Aorta (tissue), 5 donors: Measurements from ENCODE around the gene CETP. TPM values are rescaled to one million over a fixed set of nuclear protein-coding genes. Genes with fewer than 3 reads are reported as not detected.
"Not testable (repeated sequence)": the region's sequence is repeated elsewhere in the genome, so short reads cannot be mapped to it uniquely, and the experiment has no call there.

ENCODE experiments used
- ATAC-seq: fragments of 200-7000 bp; cut with Tn5 transposase; one replicate; pipeline ENCODE4 v1.9.1; 2022; ENCODE audit warnings: moderate library complexity; ENCODE audit not compliant: low FRiP score
- DNase-seq, 2 donors: peaks; one replicate each; pipeline ENCODE4 v3.0.0-alpha.2; 2020
- H3K27ac ChIP-seq, 2 donors: one replicate each; pipeline ENCODE4 v1.5.1; 2013; ENCODE audit warnings: low read length in 2 of 2, mild to moderate bottlenecking in 2 of 2, moderate library complexity in 2 of 2, control low read depth in 1 of 2, inconsistent platforms in 1 of 2, low read depth in 1 of 2
- H3K27me3 ChIP-seq, 2 donors: one replicate each; pipeline ENCODE4 v1.6.1; 2013; ENCODE audit warnings: control low read depth in 1 of 2, low read length in 1 of 2, mild to moderate bottlenecking in 1 of 2, moderate library complexity in 1 of 2; ENCODE audit not compliant: insufficient read depth in 2 of 2, control insufficient read depth in 1 of 2
- H3K36me3 ChIP-seq, 2 donors: one replicate each; pipeline ENCODE4 v1.6.1; 2013; ENCODE audit warnings: control low read depth in 1 of 2, low read length in 1 of 2, mild to moderate bottlenecking in 1 of 2; ENCODE audit not compliant: insufficient read depth in 2 of 2, control insufficient read depth in 1 of 2
- H3K4me1 ChIP-seq, 2 donors: one replicate each; pipeline ENCODE4 v1.6.1; 2013; ENCODE audit warnings: low read length in 2 of 2, control low read depth in 1 of 2, mild to moderate bottlenecking in 1 of 2, moderate library complexity in 1 of 2; ENCODE audit not compliant: insufficient read depth in 2 of 2, control insufficient read depth in 1 of 2
- H3K4me3 ChIP-seq, 2 donors: one replicate each; pipeline ENCODE4 v1.5.1; 2013; ENCODE audit warnings: low read length in 2 of 2, control low read depth in 1 of 2, mild to moderate bottlenecking in 1 of 2
- H3K9me3 ChIP-seq: one replicate; pipeline ENCODE4 v1.6.1; 2013; ENCODE audit warnings: mild to moderate bottlenecking, low read length; ENCODE audit not compliant: control insufficient read depth
- WGBS, 2 donors: extraction: QIAGEN DNeasy Blood & Tissue Kit; methylation state at CpG; one replicate each; pipeline ENCODE4 v1.1.7; 2013; 5-methylcytosine and 5-hydroxymethylcytosine counted together
- intact Hi-C, 2 donors: fragments of 100-400 bp; cut with DNase I; formaldehyde crosslinking; loops; one replicate each; pipeline versions ENCODE4 v1.14.2 to v1.15.0; 2022
- polyA plus RNA-seq, 2 donors: library from polyadenylated mRNA; stranded (reverse); fragments of 200-250 nt; gene quantifications; one replicate each; pipeline ENCODE4 v1.2.3, GENCODE V29; 2013
- total RNA-seq, 2 donors: library from RNA; stranded (reverse); fragmentation: NEBNext Ultra II Directional; extraction: Animal tissue kit (Norgen Biotek cat#: 25700); gene quantifications; one replicate each; pipeline ENCODE4 v1.2.1, GENCODE V29; 2021
- donor health status: healthy with polysubstance abuse.
- donor health status: Bipolar disorder and iron deficiency.
- donor health status: DM: no; HTN: no; CAD: no.
- donor health status: DM: no; HTN: no; CAD: no.
- donor health status: DM: yes; HTN: yes; CAD: no.

The CETP gene
- total and polyA plus RNA-seq, 4 donors = 0.49 to 1.3 TPM; not detected in 2

DNA sequence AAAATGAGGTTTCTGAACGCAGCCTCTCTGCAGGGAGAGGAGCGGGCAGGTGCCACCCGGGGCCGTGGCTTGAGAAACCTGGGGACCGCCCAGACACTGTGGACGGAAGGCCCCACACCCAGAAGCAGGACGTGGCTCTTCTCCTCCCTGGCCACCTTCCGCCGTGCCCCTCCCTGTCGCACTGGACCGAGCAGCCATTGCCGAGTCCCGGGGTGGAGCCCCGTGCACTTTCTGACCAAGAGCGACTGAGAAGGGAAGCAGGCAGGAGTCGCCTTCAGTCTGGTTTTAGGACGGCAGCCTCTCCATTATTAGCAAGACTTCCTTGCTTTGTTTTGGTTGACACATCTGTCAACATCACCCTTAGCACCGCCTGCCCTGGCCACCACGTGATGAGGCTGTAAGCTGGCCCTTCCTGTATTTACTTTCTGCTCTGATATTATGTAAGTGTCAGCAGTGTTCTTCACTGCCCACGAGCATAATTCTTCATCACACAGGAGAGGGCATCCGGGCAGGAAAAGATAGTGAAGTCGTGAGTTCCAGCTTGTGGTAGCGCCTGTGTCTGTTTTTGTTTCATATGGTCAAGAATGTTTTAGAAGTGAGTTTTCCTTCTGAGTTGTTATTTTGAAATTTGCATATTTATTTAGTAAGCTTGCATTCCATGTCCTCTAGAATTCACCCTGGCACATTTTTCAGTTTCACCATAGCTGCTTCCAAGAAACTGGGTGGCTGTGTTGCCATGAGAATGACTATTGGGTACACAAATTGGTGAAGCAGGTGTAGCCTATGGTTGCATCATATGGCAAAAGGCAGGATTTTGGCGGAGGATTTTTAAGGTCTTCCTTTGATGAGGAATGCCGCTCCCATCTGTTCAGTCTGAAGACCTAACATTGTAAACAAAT, 28.8 kb upstream of the CETP start:
- no peaks in the 10 kb centered on the region for H3K36me3 ChIP-seq
- H3K4me1 ChIP-seq = no peaks in the 10 kb centered on the region
- intact Hi-C loops = loop anchor here in 1 of 2 donors (5.0 kb wide), 2 partner anchors 54 to 254 kb away; partner anchors contain the start of genes NLRC5, PSME3IP1 and RSPRY1

DNA sequence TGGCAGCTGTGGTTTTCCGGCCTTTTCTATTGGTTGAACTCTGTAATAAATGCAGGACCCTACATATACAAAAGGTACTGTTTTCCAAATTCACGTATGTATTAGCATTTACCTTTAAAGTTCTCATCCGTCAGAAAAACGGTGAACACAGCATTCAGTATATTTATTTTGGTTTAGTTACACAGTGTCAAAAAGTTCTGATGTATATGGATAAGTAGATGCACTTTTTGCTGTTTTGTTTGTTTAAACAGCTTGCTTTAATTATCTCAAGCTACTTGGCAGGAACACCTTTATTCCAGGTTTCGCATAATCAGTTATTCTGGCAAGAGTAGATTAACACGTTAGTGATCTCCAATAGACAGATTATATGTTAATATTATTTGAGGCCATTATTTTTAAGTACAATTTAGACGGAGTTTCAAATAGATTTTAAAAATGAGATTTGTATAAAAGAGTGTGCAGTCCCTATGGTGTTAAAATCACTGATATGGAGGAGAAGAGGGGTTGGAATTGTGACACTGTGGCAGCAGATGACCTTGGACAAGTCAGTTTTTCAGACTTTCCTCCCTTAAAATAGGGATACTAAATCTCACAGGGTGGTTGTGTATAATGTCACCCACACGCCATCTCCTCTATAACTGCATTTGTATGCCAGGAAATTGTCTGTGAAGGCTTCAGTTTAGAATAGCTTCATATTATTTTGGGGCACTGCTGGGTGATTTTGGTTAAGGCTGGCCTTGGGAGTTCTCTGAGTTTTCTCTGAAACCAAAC, 27.7 kb upstream of the CETP start:
- Histone ChIP-seq H3K36me3 (peaks cover 0 to 5% of the 10 kb centered on the region in 2 donors), H3K27ac (no peak overlapping the region), H3K27me3 (no peaks in the 10 kb centered on the region), H3K4me1 (no peaks in the 10 kb centered on the region), H3K4me3 (peak overlapping the region; percentile 81 to 90), H3K9me3 (no peaks in the 10 kb centered on the region)
- DNase-seq (no peak), ATAC-seq (no peak)
- WGBS, 2 donors = 5 to 9% methylated on average over 8 of the region's 8 CpGs
- intact Hi-C loops = loop anchor here in 1 of 2 donors (5.0 kb wide), 2 partner anchors 53 to 253 kb away; partner anchors contain the start of genes NLRC5, PSME3IP1 and RSPRY1

More for the DNA sequence above, 28.8 kb upstream of the CETP start:
- 2% methylated on average over 18 to 25 of the region's 25 CpGs for WGBS, 2 donors
- H3K4me3 ChIP-seq = peak overlapping the region; percentile 81 to 90
- no peaks in the 10 kb centered on the region for H3K9me3 ChIP-seq
- H3K27me3 ChIP-seq = no peaks in the 10 kb centered on the region
- DNase-seq (peak; percentile 88 to 89), ATAC-seq (peak; percentile 83)
- peak overlapping the region; percentile 87 to 88 for H3K27ac ChIP-seq

DNA sequence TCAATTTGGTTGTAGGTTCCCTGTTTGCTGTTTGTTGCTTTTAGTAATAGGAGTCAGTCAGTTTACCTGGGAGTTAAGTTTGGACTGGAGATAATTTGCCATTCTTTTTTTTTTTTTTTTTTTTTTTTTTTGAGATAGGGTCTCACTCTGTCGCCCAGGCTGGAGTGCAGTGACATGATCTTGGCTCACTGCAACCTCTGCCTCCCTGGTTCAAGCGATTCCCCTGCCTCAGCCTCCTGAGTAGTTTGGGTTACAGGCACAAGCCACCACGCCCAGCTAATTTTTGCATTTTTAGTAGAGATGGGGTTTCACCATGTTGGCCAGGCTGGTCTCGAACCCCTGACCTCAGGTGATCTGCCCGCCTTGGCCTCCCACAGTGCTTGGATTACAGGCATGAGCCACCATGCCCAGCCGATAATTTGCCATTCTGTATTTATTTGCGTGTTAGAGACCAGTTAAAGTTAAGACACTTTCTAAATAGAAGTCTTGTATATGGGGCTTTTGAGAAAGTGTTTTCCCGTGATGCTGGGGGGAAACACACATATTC, 27.1 kb upstream of the CETP start:
- H3K36me3 ChIP-seq, H3K27me3 ChIP-seq, H3K9me3 ChIP-seq, DNase-seq, H3K27ac ChIP-seq, ATAC-seq, H3K4me1 ChIP-seq: not testable (repeated sequence)
- intact Hi-C loops = loop anchor here in 1 of 2 donors (5.0 kb wide), 2 partner anchors 53 to 253 kb away; partner anchors contain the start of genes NLRC5, PSME3IP1 and RSPRY1
- H3K4me3 ChIP-seq = peak overlapping the region; percentile 34 to 81
- 40 to 46% methylated on average over 7 to 8 of the region's 8 CpGs for WGBS, 2 donors

DNA sequence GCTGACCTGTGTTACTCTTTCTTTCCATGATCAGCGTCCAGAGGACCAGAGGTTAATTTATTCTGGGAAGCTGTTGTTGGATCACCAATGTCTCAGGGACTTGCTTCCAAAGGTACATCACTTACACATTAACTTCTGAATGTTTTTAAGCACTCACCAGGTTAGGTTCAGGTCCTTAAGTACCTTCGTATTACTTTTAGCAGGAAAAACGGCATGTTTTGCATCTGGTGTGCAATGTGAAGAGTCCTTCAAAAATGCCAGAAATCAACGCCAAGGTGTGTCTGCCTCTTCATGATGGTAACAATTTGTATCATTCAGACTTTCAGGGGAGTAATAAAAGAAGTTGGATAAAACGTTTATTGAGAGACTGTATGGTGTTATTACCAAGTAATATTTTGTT, 26.5 kb upstream of the CETP start:
- Histone ChIP-seq H3K4me3 (no peak overlapping the region), H3K36me3 (peaks cover 0 to 12% of the 10 kb centered on the region in 2 donors), H3K4me1 (no peaks in the 10 kb centered on the region), H3K27me3 (no peaks in the 10 kb centered on the region), H3K9me3 (no peaks in the 10 kb centered on the region), H3K27ac (no peak overlapping the region)
- ATAC-seq = no peak
- no peak for DNase-seq
- 35 to 42% methylated on average over 5 of the region's 5 CpGs for WGBS, 2 donors
- intact Hi-C loops = no loop called here

DNA sequence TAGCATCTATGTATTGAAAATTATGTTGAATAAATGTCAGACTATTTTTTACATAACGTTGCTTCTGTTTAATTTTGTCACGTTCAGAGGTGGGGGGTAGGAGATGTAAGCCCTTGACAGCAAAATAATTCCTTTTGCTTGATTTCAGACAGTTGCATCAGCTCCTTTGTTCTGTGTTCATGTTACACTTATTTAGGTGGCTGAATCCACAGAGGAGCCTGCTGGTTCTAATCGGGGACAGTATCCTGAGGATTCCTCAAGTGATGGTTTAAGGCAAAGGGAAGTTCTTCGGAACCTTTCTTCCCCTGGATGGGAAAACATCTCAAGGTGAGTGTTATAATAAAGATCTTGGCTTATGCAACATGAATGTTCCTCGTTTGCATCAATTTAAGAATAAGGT, 25.3 kb upstream of the CETP start:
- H3K4me3 ChIP-seq = no peak overlapping the region
- H3K27me3 ChIP-seq = no peaks in the 10 kb centered on the region
- no peak overlapping the region for H3K27ac ChIP-seq
- intact Hi-C loops = no loop called here
- 63 to 67% methylated on average over 5 of the region's 5 CpGs for WGBS, 2 donors
- peaks cover 3 to 16% of the 10 kb centered on the region in 2 donors for H3K36me3 ChIP-seq
- H3K9me3 ChIP-seq = no peaks in the 10 kb centered on the region
- no peaks in the 10 kb centered on the region for H3K4me1 ChIP-seq
- DNase-seq = no peak
- ATAC-seq = no peak

DNA sequence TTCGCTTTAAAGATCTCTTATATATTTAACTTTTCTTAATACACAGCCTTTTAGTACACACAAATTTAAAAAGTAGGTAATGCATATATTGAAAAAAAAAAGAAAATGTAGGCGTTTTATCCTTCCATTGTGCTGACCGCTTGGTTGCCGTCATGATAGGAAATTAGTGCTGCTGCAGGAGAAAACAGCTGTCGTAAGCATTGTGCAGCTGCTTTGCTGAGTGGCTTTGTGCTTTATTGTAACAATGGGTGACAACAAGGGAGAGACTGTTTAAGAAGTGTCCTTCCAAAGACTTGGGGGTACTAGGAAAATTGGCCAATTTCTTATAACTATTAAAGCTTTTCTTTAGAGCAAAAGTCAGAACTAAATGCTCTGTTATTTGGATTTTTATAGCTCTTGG, 24.8 kb upstream of the CETP start:
- Histone ChIP-seq H3K36me3 (peaks cover 3 to 19% of the 10 kb centered on the region in 2 donors), H3K27me3 (no peaks in the 10 kb centered on the region), H3K9me3 (no peaks in the 10 kb centered on the region), H3K4me3 (no peak overlapping the region), H3K4me1 (no peaks in the 10 kb centered on the region), H3K27ac (no peak overlapping the region)
- intact Hi-C loops = no loop called here
- no peak for ATAC-seq
- no peak for DNase-seq
- 88 to 90% methylated on average over 5 of the region's 5 CpGs for WGBS, 2 donors

DNA sequence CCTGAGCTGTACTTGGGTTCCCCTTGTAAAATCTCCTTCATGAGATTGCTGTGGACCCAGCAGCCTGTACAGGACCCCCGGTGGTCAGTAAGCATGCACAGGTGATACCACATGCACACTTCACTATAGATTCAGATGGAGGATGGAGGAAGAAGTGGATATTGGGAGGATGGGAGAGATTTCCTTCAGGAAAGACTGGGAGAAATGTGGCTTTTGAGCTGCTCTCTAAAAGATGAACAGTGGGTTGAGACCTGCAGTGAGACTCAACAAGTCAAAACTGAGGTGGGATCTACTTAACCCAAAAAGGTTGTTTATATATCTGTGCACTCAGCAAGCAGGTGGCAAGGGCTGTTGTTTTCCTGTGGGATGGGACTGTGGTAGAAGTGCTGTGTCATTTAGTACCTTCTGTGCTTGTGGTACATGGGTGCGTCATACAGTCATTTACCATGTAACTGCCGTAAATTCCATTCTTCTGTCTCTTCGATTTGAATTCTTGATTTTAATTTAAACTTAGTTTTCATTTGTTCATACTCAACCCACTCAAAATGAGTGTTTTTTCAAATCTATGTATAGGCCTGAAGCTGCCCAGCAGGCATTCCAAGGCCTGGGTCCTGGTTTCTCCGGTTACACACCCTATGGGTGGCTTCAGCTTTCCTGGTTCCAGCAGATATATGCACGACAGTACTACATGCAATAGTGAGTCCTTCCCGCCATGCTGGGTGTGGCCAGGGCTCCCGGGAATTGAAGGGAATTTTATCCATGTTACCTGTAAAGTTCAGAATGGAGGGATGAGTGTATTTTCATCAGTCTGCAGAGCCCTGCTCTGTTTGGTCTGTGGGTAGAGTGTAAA, 22.9 kb upstream of the CETP start:
- Histone ChIP-seq H3K36me3 (peaks cover 6 to 22% of the 10 kb centered on the region in 2 donors), H3K4me1 (no peaks in the 10 kb centered on the region), H3K27me3 (no peaks in the 10 kb centered on the region), H3K27ac (no peak overlapping the region), H3K9me3 (no peaks in the 10 kb centered on the region), H3K4me3 (no peak overlapping the region)
- intact Hi-C loops = no loop called here
- DNase-seq (no peak), ATAC-seq (no peak)
- WGBS, 2 donors = 70 to 78% methylated on average over 8 of the region's 8 CpGs

DNA sequence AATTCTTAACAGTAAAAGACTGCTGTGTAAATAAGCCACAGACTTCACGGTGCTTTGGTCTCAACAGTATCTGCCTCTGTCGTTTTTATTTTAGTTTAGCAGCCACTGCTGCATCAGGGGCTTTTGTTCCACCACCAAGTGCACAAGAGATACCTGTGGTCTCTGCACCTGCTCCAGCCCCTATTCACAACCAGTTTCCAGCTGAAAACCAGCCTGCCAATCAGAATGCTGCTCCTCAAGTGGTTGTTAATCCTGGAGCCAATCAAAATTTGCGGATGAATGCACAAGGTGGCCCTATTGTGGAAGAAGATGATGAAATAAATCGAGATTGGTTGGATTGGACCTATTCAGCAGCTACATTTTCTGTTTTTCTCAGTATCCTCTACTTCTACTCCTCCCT, 21.9 kb upstream of the CETP start:
- Histone ChIP-seq H3K4me3 (no peak overlapping the region), H3K27me3 (no peaks in the 10 kb centered on the region), H3K36me3 (peaks cover 6 to 23% of the 10 kb centered on the region in 2 donors), H3K27ac (no peak overlapping the region), H3K4me1 (no peaks in the 10 kb centered on the region), H3K9me3 (no peaks in the 10 kb centered on the region)
- no peak for ATAC-seq
- DNase-seq = no peak
- intact Hi-C loops = no loop called here
- 82 to 83% methylated on average over 4 of the region's 4 CpGs for WGBS, 2 donors
